Smooth muscle cell (in vitro differentiated cells): ENCODE data around the gene CTNND2. TPM values are rescaled to one million over a fixed set of nuclear protein-coding genes. Genes with fewer than 3 reads are reported as not detected.

ENCODE experiments used
- DNase-seq: peaks from one replicate; lab custom pipeline; 2025; ENCODE audit not compliant: unreplicated experiment; lab: John Stamatoyannopoulos, UW
- H2AFZ ChIP-seq: fragments of 200-600 bp; sonication (generic); 2 replicates; pipeline ENCODE4 v1.6.0; 2016; ENCODE audit warnings: antibody characterized with exemption, low read depth, mild to moderate bottlenecking
- H3F3A ChIP-seq: fragments of 200-600 bp; sonication (generic); 2 replicates; pipeline ENCODE4 v1.6.0; 2017; ENCODE audit warnings: antibody characterized with exemption, low read depth
- H3K27ac ChIP-seq: fragments of 200-600 bp; sonication (generic); 2 replicates; pipeline ENCODE4 v1.5.1; 2016; ENCODE audit warnings: low read depth, mild to moderate bottlenecking
- H3K27me3 ChIP-seq: fragments of 200-600 bp; sonication (generic); 2 replicates; pipeline ENCODE4 v1.6.1; 2016; ENCODE audit warnings: low read depth, mild to moderate bottlenecking
- H3K36me3 ChIP-seq: fragments of 200-600 bp; sonication (generic); 2 replicates; pipeline ENCODE4 v1.5.1; 2016; ENCODE audit warnings: low read depth
- H3K4me1 ChIP-seq: fragments of 200-600 bp; sonication (generic); 2 replicates; pipeline ENCODE4 v1.5.1; 2016; ENCODE audit warnings: low read depth
- H3K4me2 ChIP-seq: fragments of 200-600 bp; sonication (generic); 2 replicates; pipeline ENCODE4 v1.6.0; 2016; ENCODE audit warnings: mild to moderate bottlenecking
- H3K4me3 ChIP-seq: fragments of 200-600 bp; sonication (generic); 2 replicates; pipeline ENCODE4 v1.5.1; 2016; ENCODE audit warnings: mild to moderate bottlenecking
- H3K79me2 ChIP-seq: fragments of 200-600 bp; sonication (generic); 2 replicates; pipeline ENCODE4 v1.6.0; 2016; ENCODE audit warnings: low read depth, mild to moderate bottlenecking
- H3K9ac ChIP-seq: fragments of 200-600 bp; sonication (generic); 2 replicates; pipeline ENCODE4 v1.6.0; 2016; ENCODE audit warnings: low read depth
- H3K9me3 ChIP-seq: fragments of 200-600 bp; sonication (generic); replicated peaks from 2 replicates; pipeline ENCODE4 v1.5.1; 2016; ENCODE audit warnings: low read depth
- H4K20me1 ChIP-seq: fragments of 200-600 bp; sonication (generic); 2 replicates; pipeline ENCODE4 v1.6.0; 2016; ENCODE audit warnings: low read depth
- WGBS: methylation state at CpG from one replicate; pipeline ENCODE4 v1.1.7; 2016; ENCODE audit warnings: low lambda C conversion rate; 5-methylcytosine and 5-hydroxymethylcytosine counted together
- polyA plus RNA-seq: library from polyadenylated mRNA; unstranded; fragments of >200 nt; fragmentation: Nextera tagmentation; extraction: Ambion mirVana; gene quantifications from 2 replicates; pipeline ENCODE4 v1.2.1, GENCODE V29; 2016
- total RNA-seq: library from RNA; depleted of rRNA; stranded (reverse); fragments of >200 nt; gene quantifications from 2 replicates; pipeline ENCODE4 v1.2.3, GENCODE V29; 2014
- TF ChIP-seq, protein P1 (sequence below): fragments of 200-600 bp; sonication (generic); IDR thresholded peaks from 2 replicates; pipeline ENCODE4 v1.5.1; 2017; ENCODE audit warnings: borderline replicate concordance, mild to moderate bottlenecking, antibody characterized with exemption; ENCODE audit not compliant: insufficient read depth, poor library complexity, severe bottlenecking

Gene CTNND2
- total and polyA plus RNA-seq, 2 experiments from 2014 or later = 2.7 to 5.8 TPM

- Histone ChIP-seq H3F3A (no peaks in the 10 kb centered on the region), H2AFZ (peak overlapping the region; percentile 89), H3K9me3 (no peaks in the 10 kb centered on the region), H4K20me1 (no peaks in the 10 kb centered on the region), H3K36me3 (no peaks in the 10 kb centered on the region), H3K27ac (no peak overlapping the region), H3K4me2 (peak overlapping the region; percentile 95), H3K4me3 (peak overlapping the region; percentile 86), H3K4me1 (peaks cover 11% of the 10 kb centered on the region), H3K27me3 (peaks cover 30% of the 10 kb centered on the region), H3K9ac (peak overlapping the region; percentile 42), H3K79me2 (peaks cover 25% of the 10 kb centered on the region)
- WGBS = 4% methylated on average over 23 of the region's 23 CpGs
- DNase-seq = no peak
- TF ChIP-seq, protein P1, sequence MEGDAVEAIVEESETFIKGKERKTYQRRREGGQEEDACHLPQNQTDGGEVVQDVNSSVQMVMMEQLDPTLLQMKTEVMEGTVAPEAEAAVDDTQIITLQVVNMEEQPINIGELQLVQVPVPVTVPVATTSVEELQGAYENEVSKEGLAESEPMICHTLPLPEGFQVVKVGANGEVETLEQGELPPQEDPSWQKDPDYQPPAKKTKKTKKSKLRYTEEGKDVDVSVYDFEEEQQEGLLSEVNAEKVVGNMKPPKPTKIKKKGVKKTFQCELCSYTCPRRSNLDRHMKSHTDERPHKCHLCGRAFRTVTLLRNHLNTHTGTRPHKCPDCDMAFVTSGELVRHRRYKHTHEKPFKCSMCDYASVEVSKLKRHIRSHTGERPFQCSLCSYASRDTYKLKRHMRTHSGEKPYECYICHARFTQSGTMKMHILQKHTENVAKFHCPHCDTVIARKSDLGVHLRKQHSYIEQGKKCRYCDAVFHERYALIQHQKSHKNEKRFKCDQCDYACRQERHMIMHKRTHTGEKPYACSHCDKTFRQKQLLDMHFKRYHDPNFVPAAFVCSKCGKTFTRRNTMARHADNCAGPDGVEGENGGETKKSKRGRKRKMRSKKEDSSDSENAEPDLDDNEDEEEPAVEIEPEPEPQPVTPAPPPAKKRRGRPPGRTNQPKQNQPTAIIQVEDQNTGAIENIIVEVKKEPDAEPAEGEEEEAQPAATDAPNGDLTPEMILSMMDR = no peak
Measured at GRCh38 chr5:11903121-11903613, 1.1 kb downstream of the CTNND2 start.

DNA sequence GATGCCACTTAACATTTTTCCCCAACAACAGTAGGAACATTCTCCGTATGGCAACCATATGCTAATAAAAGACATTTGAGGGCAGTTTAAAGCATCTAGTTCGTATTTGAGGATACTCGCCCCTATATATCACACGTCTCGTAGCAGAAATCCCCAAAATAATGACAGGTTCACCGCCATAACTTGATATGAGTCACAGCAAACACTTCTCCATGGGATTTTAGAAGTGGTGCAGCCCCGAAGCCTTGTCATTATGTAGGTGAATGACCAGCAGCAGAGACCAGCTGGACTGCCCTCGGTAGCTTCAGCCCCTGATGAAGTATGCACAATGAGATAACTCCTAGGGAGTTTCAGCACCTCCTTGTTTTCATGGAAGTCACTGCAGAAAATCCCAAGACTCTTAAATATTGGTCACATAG, 2.0 kb downstream of the CTNND2 start:
- Histone ChIP-seq H3F3A (no peaks in the 10 kb centered on the region), H2AFZ (no peak overlapping the region), H3K9me3 (no peaks in the 10 kb centered on the region), H4K20me1 (no peaks in the 10 kb centered on the region), H3K27ac (no peak overlapping the region), H3K4me3 (peak overlapping the region; percentile 86), H3K4me1 (peaks cover 11% of the 10 kb centered on the region), H3K79me2 (peaks cover 26% of the 10 kb centered on the region), H3K9ac (no peak overlapping the region), H3K27me3 (peaks cover 30% of the 10 kb centered on the region), H3K4me2 (peak overlapping the region; percentile 95), H3K36me3 (no peaks in the 10 kb centered on the region)
- 66% methylated on average over 8 of the region's 8 CpGs for WGBS
- no peak for DNase-seq
- TF ChIP-seq, protein P1 = no peak

- Histone ChIP-seq H3K9me3 (no peaks in the 10 kb centered on the region), H4K20me1 (no peaks in the 10 kb centered on the region), H3K79me2 (peaks cover 28% of the 10 kb centered on the region), H3K27me3 (peaks cover 28% of the 10 kb centered on the region), H3F3A (no peaks in the 10 kb centered on the region), H3K4me1 (peaks cover 11% of the 10 kb centered on the region), H3K4me2 (no peak overlapping the region), H3K27ac (no peak overlapping the region), H3K4me3 (no peak overlapping the region), H2AFZ (no peak overlapping the region), H3K36me3 (no peaks in the 10 kb centered on the region), H3K9ac (no peak overlapping the region)
- WGBS = 92% methylated on average over 2 of the region's 2 CpGs
- TF ChIP-seq, protein P1 = no peak
- DNase-seq = no peak
Measured at GRCh38 chr5:11898787-11899186, 5.5 kb downstream of the CTNND2 start.

DNA sequence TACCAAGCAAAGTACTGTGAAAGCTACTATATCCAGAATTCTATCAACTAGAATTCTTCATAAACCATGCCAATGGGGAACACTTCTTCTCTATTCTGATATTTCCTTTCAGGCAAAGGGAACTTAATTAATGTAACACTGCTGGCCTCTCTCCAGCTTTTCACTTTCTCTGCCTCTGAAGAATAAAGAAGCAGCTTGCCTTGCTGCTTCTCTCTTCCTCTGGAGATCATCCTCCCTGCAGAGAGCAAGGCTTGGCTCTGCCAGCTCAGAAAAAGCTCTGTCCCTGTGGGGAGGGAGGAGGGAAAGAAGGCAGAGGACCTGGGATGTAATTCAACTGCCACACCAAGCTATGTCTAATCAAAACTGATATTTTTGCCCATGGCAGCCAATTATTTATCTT, 6.5 kb downstream of the CTNND2 start:
- Histone ChIP-seq H3K36me3 (no peaks in the 10 kb centered on the region), H4K20me1 (no peaks in the 10 kb centered on the region), H3K79me2 (peaks cover 28% of the 10 kb centered on the region)

More for the DNA sequence above, 6.5 kb downstream of the CTNND2 start:
- Histone ChIP-seq H3K27ac (no peak overlapping the region), H3K9ac (no peak overlapping the region), H3K27me3 (peaks cover 20% of the 10 kb centered on the region), H2AFZ (no peak overlapping the region), H3K4me3 (no peak overlapping the region), H3K4me2 (no peak overlapping the region), H3K9me3 (no peaks in the 10 kb centered on the region), H3K4me1 (peaks cover 7% of the 10 kb centered on the region), H3F3A (no peaks in the 10 kb centered on the region)
- TF ChIP-seq, protein P1 = no peak
- DNase-seq = no peak
